Mammary epithelial cell (primary cell): ENCODE data around the gene ZNF609.

ENCODE experiments used
- EZH2 ChIP-seq: IDR thresholded peaks from 2 replicates; pipeline ENCODE4 v1.6.1; 2012; ENCODE audit warnings: low read length, inconsistent platforms, borderline replicate concordance
- TF ChIP-seq, protein P1 (sequence below), 2 donors: IDR thresholded peaks in 1 of 2; conservative IDR thresholded peaks in 1 of 2; 2 replicates each; pipeline ENCODE4 v1.5.1; 2011 to 2012; ENCODE audit warnings: inconsistent platforms in 2 of 2, low read length in 2 of 2, mild to moderate bottlenecking in 2 of 2, control low read depth in 1 of 2, low read depth in 1 of 2; ENCODE audit not compliant: insufficient read depth in 1 of 2; ENCODE audit errors: extremely low read depth in 1 of 2

DNA sequence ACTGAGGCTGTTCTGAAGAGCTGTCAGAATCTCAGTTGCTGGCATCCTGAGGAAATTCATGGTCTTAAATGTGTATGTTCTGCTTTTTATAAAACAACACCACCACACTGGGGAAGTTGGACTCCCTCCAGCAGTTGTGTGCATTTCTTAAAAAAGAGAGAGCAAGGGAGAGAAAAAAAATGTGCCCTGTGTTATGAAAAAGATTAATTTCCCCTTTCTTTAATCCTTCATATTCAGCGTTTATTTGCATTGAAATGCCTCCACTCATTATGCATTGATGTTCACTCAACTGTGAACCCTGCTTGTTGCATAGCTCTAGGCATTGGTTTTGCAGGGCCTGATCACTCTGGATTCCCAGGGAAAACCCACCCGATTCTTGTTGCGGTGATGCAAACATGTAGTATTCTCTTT lies 4.4 kb upstream of the ZNF609 start:
- TF ChIP-seq, protein P1, sequence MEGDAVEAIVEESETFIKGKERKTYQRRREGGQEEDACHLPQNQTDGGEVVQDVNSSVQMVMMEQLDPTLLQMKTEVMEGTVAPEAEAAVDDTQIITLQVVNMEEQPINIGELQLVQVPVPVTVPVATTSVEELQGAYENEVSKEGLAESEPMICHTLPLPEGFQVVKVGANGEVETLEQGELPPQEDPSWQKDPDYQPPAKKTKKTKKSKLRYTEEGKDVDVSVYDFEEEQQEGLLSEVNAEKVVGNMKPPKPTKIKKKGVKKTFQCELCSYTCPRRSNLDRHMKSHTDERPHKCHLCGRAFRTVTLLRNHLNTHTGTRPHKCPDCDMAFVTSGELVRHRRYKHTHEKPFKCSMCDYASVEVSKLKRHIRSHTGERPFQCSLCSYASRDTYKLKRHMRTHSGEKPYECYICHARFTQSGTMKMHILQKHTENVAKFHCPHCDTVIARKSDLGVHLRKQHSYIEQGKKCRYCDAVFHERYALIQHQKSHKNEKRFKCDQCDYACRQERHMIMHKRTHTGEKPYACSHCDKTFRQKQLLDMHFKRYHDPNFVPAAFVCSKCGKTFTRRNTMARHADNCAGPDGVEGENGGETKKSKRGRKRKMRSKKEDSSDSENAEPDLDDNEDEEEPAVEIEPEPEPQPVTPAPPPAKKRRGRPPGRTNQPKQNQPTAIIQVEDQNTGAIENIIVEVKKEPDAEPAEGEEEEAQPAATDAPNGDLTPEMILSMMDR (conservative IDR thresholded peaks at IDR 0.05 in 1 of 2, IDR thresholded peaks at IDR 0.05 in 1 of 2; ENCODE audit: extremely low read depth in 1 of 2, insufficient read depth in 1 of 2, low read depth in 1 of 2, low read length in 2 of 2) = no peak
- TF ChIP-seq EZH2 = no peak
